HEK293 (cell line): ENCODE results near the gene MDM4.

Source experiments
- SALL2 ChIP-seq: fragments of 450-650 bp; formaldehyde crosslinking; IDR thresholded peaks from 2 replicates; pipeline ENCODE4 v1.5.0; 2017; ENCODE audit warnings: missing biosample characterization, mild to moderate bottlenecking, missing genetic modification characterization, borderline replicate concordance
- SCRT1 ChIP-seq: fragments of 450-650 bp; formaldehyde crosslinking; IDR thresholded peaks from 2 replicates; pipeline ENCODE4 v1.5.1; 2016; ENCODE audit warnings: missing biosample characterization, missing genetic modification characterization, borderline replicate concordance
- SP7 ChIP-seq: fragments of 450-650 bp; formaldehyde crosslinking; IDR thresholded peaks from 2 replicates; pipeline ENCODE4 v1.5.1; 2016; ENCODE audit warnings: missing biosample characterization, missing genetic modification characterization
- TRIM28 ChIP-seq: IDR thresholded peaks from 2 replicates; pipeline ENCODE4 v1.6.1; 2011; ENCODE audit warnings: low read length, control low read depth, borderline replicate concordance
- ZBTB21 ChIP-seq: fragments of 450-650 bp; formaldehyde crosslinking; IDR thresholded peaks from 2 replicates; pipeline ENCODE4 v1.5.1; 2017; ENCODE audit warnings: missing biosample characterization, missing genetic modification characterization
- ZFP3 ChIP-seq: fragments of 450-650 bp; formaldehyde crosslinking; IDR thresholded peaks from 2 replicates; pipeline ENCODE4 v1.5.1; 2016; ENCODE audit warnings: low read depth, missing biosample characterization, missing genetic modification characterization
- ZNF10 ChIP-seq: fragments of 450-650 bp; formaldehyde crosslinking; IDR thresholded peaks from 2 replicates; pipeline ENCODE4 v1.5.1; 2017; ENCODE audit warnings: missing biosample characterization, missing genetic modification characterization
- ZNF114 ChIP-seq: fragments of 450-650 bp; formaldehyde crosslinking; IDR thresholded peaks from 2 replicates; pipeline ENCODE4 v1.5.0; 2017; ENCODE audit warnings: missing biosample characterization, missing genetic modification characterization
- ZNF157 ChIP-seq: fragments of 450-650 bp; formaldehyde crosslinking; IDR thresholded peaks from 2 replicates; pipeline ENCODE4 v1.5.1; 2016; ENCODE audit warnings: missing biosample characterization, missing genetic modification characterization
- ZNF202 ChIP-seq: fragments of 450-650 bp; formaldehyde crosslinking; IDR thresholded peaks from 2 replicates; pipeline ENCODE4 v1.5.1; 2016; ENCODE audit warnings: missing biosample characterization, missing genetic modification characterization, borderline replicate concordance
- ZNF48 ChIP-seq: fragments of 450-650 bp; formaldehyde crosslinking; IDR thresholded peaks from 2 replicates; pipeline ENCODE4 v1.5.1; 2016; ENCODE audit warnings: missing biosample characterization, missing genetic modification characterization
- ZNF571 ChIP-seq: fragments of 450-650 bp; formaldehyde crosslinking; IDR thresholded peaks from 2 replicates; pipeline ENCODE4 v1.5.0; 2017; ENCODE audit warnings: missing biosample characterization, missing genetic modification characterization
- ZNF585B ChIP-seq: fragments of 450-650 bp; formaldehyde crosslinking; IDR thresholded peaks from 2 replicates; pipeline ENCODE4 v1.5.1; 2016; ENCODE audit warnings: missing biosample characterization, missing genetic modification characterization
- ZNF600 ChIP-seq: fragments of 450-650 bp; formaldehyde crosslinking; IDR thresholded peaks from 2 replicates; pipeline ENCODE4 v1.5.1; 2016; ENCODE audit warnings: missing biosample characterization, missing genetic modification characterization
- ZNF830 ChIP-seq: fragments of 450-650 bp; IDR thresholded peaks from 2 replicates; pipeline ENCODE4 v1.5.0; 2018; ENCODE audit warnings: missing biosample characterization, missing genetic modification characterization, low read depth, mild to moderate bottlenecking, moderate library complexity
- ZSCAN23 ChIP-seq: fragments of 450-650 bp; formaldehyde crosslinking; IDR thresholded peaks from 2 replicates; pipeline ENCODE4 v1.5.1; 2016; ENCODE audit warnings: missing biosample characterization, missing genetic modification characterization
- ZXDB ChIP-seq: fragments of 450-650 bp; formaldehyde crosslinking; IDR thresholded peaks from 2 replicates; pipeline ENCODE4 v1.5.1; 2016; ENCODE audit warnings: missing biosample characterization, missing genetic modification characterization
- TF ChIP-seq, protein P1 (sequence below): fragments of 450-650 bp; formaldehyde crosslinking; IDR thresholded peaks from 2 replicates; pipeline ENCODE4 v1.5.1; 2016; ENCODE audit warnings: missing biosample characterization, missing genetic modification characterization, low read depth
- TF ChIP-seq, protein P2 (sequence below): fragments of 450-650 bp; formaldehyde crosslinking; IDR thresholded peaks from 2 replicates; pipeline ENCODE4 v1.5.1; 2016; ENCODE audit warnings: missing biosample characterization, missing genetic modification characterization
- TF ChIP-seq, protein P3 (sequence below): fragments of 450-650 bp; formaldehyde crosslinking; IDR thresholded peaks from 2 replicates; pipeline ENCODE4 v1.5.1; 2016; ENCODE audit warnings: missing biosample characterization, missing genetic modification characterization
- TF ChIP-seq, protein P4 (sequence below): fragments of 450-650 bp; formaldehyde crosslinking; conservative IDR thresholded peaks from 2 replicates; pipeline ENCODE4 v1.5.1; 2016; ENCODE audit warnings: low read depth, missing biosample characterization, missing genetic modification characterization
- TF ChIP-seq, protein P5 (sequence below): fragments of 450-650 bp; formaldehyde crosslinking; IDR thresholded peaks from 2 replicates; pipeline ENCODE4 v1.5.1; 2016; ENCODE audit warnings: missing biosample characterization, missing genetic modification characterization
- TF ChIP-seq, protein P6 (sequence below): fragments of 450-650 bp; formaldehyde crosslinking; IDR thresholded peaks from 2 replicates; pipeline ENCODE4 v1.5.1; 2016; ENCODE audit warnings: missing biosample characterization, missing genetic modification characterization

The MDM4 gene

DNA sequence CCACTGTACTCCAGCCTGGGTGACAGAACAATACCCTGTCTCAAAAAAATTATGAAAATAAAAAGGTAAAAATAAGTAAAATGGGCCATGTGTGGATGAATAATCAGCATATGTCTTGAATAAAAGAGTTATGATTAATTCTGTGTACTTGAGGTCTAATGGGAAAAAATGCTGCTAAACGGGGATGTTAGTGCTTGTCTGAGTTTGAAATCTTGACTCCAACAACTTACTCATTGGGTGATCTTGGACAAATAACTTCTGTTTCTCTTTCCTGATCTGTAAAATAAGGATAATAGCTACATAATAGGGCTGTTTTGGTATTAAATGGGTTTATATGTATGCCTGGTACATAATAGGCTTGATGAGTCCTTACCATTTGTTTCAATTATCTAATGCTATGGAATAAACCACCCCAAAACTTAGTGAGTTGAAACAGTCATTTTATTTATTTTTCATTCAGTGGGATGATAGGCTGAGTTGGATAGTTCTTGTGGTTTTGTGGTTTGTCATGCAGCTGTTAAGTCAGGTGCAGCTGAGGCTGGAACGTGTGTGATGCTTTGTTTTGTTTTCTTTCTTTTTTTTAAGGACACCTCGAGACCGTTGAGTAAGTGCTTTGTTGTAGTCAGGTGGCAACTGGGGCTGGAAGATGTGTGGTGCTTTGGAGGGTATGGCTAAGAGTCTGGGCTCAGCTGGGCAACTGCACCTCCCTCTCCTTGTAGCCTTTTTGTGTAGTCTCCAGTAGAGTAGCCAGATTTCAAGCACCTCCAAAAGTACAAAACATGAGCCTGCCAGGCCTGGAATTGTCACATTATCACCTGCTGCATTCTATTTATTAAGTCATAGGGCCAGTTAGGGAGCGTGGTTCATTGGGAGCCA, 4.9 kb downstream of the MDM4 start (continued):
- TF ChIP-seq ZFP3 (tag by site-specific recombination), result no peak
- TF ChIP-seq, protein P1, sequence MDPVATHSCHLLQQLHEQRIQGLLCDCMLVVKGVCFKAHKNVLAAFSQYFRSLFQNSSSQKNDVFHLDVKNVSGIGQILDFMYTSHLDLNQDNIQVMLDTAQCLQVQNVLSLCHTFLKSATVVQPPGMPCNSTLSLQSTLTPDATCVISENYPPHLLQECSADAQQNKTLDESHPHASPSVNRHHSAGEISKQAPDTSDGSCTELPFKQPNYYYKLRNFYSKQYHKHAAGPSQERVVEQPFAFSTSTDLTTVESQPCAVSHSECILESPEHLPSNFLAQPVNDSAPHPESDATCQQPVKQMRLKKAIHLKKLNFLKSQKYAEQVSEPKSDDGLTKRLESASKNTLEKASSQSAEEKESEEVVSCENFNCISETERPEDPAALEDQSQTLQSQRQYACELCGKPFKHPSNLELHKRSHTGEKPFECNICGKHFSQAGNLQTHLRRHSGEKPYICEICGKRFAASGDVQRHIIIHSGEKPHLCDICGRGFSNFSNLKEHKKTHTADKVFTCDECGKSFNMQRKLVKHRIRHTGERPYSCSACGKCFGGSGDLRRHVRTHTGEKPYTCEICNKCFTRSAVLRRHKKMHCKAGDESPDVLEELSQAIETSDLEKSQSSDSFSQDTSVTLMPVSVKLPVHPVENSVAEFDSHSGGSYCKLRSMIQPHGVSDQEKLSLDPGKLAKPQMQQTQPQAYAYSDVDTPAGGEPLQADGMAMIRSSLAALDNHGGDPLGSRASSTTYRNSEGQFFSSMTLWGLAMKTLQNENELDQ (tag by site-specific recombination), result no peak
- peak; percentile 51 for TF ChIP-seq ZNF10 (tag by site-specific recombination)
- no peak for TF ChIP-seq ZNF202
- no peak for TF ChIP-seq ZNF114 (tag by site-specific recombination)
- peak; percentile 51; the same call in 1 of the 2 replicates for TF ChIP-seq ZXDB (tag by site-specific recombination)
- TF ChIP-seq, protein P2, sequence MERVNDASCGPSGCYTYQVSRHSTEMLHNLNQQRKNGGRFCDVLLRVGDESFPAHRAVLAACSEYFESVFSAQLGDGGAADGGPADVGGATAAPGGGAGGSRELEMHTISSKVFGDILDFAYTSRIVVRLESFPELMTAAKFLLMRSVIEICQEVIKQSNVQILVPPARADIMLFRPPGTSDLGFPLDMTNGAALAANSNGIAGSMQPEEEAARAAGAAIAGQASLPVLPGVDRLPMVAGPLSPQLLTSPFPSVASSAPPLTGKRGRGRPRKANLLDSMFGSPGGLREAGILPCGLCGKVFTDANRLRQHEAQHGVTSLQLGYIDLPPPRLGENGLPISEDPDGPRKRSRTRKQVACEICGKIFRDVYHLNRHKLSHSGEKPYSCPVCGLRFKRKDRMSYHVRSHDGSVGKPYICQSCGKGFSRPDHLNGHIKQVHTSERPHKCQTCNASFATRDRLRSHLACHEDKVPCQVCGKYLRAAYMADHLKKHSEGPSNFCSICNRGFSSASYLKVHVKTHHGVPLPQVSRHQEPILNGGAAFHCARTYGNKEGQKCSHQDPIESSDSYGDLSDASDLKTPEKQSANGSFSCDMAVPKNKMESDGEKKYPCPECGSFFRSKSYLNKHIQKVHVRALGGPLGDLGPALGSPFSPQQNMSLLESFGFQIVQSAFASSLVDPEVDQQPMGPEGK, result no peak
- TF ChIP-seq, protein P3, sequence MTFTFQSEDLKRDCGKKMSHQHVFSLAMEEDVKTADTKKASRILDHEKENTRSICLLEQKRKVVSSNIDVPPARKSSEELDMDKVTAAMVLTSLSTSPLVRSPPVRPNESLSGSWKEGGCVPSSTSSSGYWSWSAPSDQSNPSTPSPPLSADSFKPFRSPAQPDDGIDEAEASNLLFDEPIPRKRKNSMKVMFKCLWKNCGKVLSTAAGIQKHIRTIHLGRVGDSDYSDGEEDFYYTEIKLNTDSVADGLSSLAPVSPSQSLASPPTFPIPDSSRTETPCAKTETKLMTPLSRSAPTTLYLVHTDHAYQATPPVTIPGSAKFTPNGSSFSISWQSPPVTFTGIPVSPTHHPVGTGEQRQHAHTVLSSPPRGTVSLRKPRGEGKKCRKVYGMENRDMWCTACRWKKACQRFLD (tag by site-specific recombination), result no peak
- no peak for TF ChIP-seq ZBTB21
- TF ChIP-seq, protein P4, sequence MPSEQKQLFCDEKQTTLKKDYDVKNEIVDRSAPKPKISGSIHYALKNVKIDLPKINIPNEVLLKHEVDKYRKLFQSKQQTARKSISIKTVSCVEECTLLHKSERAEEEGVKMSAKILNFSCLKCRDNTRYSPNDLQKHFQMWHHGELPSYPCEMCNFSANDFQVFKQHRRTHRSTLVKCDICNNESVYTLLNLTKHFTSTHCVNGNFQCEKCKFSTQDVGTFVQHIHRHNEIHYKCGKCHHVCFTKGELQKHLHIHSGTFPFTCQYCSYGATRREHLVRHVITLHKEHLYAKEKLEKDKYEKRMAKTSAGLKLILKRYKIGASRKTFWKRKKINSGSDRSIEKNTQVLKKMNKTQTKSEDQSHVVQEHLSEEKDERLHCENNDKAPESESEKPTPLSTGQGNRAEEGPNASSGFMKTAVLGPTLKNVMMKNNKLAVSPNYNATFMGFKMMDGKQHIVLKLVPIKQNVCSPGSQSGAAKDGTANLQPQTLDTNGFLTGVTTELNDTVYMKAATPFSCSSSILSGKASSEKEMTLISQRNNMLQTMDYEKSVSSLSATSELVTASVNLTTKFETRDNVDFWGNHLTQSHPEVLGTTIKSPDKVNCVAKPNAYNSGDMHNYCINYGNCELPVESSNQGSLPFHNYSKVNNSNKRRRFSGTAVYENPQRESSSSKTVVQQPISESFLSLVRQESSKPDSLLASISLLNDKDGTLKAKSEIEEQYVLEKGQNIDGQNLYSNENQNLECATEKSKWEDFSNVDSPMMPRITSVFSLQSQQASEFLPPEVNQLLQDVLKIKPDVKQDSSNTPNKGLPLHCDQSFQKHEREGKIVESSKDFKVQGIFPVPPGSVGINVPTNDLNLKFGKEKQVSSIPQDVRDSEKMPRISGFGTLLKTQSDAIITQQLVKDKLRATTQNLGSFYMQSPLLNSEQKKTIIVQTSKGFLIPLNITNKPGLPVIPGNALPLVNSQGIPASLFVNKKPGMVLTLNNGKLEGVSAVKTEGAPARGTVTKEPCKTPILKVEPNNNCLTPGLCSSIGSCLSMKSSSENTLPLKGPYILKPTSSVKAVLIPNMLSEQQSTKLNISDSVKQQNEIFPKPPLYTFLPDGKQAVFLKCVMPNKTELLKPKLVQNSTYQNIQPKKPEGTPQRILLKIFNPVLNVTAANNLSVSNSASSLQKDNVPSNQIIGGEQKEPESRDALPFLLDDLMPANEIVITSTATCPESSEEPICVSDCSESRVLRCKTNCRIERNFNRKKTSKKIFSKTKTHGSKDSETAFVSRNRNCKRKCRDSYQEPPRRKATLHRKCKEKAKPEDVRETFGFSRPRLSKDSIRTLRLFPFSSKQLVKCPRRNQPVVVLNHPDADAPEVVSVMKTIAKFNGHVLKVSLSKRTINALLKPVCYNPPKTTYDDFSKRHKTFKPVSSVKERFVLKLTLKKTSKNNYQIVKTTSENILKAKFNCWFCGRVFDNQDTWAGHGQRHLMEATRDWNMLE (tag by site-specific recombination), result no peak
- TF ChIP-seq ZNF600, result peak; percentile 93
- peak; percentile 55; the same call in 1 of the 2 replicates for TF ChIP-seq SP7 (tag by site-specific recombination)
- no peak for TF ChIP-seq ZSCAN23 (tag by site-specific recombination)
- TF ChIP-seq, protein P5, sequence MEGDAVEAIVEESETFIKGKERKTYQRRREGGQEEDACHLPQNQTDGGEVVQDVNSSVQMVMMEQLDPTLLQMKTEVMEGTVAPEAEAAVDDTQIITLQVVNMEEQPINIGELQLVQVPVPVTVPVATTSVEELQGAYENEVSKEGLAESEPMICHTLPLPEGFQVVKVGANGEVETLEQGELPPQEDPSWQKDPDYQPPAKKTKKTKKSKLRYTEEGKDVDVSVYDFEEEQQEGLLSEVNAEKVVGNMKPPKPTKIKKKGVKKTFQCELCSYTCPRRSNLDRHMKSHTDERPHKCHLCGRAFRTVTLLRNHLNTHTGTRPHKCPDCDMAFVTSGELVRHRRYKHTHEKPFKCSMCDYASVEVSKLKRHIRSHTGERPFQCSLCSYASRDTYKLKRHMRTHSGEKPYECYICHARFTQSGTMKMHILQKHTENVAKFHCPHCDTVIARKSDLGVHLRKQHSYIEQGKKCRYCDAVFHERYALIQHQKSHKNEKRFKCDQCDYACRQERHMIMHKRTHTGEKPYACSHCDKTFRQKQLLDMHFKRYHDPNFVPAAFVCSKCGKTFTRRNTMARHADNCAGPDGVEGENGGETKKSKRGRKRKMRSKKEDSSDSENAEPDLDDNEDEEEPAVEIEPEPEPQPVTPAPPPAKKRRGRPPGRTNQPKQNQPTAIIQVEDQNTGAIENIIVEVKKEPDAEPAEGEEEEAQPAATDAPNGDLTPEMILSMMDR (tag by site-specific recombination), result no peak
- no peak for TF ChIP-seq SALL2 (tag by site-specific recombination)
- TF ChIP-seq ZNF830, result no peak
- TF ChIP-seq ZNF585B (tag by site-specific recombination), result no peak
- TF ChIP-seq ZNF48 (tag by site-specific recombination), result no peak
- no peak for TF ChIP-seq TRIM28
- TF ChIP-seq ZNF157 (tag by site-specific recombination), result no peak; the same call in 1 of the 2 replicates
- TF ChIP-seq, protein P6, sequence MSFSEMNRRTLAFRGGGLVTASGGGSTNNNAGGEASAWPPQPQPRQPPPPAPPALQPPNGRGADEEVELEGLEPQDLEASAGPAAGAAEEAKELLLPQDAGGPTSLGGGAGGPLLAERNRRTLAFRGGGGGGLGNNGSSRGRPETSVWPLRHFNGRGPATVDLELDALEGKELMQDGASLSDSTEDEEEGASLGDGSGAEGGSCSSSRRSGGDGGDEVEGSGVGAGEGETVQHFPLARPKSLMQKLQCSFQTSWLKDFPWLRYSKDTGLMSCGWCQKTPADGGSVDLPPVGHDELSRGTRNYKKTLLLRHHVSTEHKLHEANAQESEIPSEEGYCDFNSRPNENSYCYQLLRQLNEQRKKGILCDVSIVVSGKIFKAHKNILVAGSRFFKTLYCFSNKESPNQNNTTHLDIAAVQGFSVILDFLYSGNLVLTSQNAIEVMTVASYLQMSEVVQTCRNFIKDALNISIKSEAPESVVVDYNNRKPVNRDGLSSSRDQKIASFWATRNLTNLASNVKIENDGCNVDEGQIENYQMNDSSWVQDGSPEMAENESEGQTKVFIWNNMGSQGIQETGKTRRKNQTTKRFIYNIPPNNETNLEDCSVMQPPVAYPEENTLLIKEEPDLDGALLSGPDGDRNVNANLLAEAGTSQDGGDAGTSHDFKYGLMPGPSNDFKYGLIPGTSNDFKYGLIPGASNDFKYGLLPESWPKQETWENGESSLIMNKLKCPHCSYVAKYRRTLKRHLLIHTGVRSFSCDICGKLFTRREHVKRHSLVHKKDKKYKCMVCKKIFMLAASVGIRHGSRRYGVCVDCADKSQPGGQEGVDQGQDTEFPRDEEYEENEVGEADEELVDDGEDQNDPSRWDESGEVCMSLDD (tag by site-specific recombination), result no peak
- TF ChIP-seq ZNF571 (tag by site-specific recombination), result no peak
- TF ChIP-seq SCRT1 (tag by site-specific recombination), result no peak
